ENCODE data around the gene CHST1. TPM values are rescaled to one million over a fixed set of nuclear protein-coding genes. Genes with fewer than 3 reads are reported as not detected.

CHST1 gene
- total RNA-seq, 1 donor: 0.43 TPM

- no peak overlapping the region for H3K4me3 ChIP-seq (ENCODE audit: low read depth, low read length)
- no peak for DNase-seq (ENCODE audit: low read depth)
- TF ChIP-seq, protein P1, sequence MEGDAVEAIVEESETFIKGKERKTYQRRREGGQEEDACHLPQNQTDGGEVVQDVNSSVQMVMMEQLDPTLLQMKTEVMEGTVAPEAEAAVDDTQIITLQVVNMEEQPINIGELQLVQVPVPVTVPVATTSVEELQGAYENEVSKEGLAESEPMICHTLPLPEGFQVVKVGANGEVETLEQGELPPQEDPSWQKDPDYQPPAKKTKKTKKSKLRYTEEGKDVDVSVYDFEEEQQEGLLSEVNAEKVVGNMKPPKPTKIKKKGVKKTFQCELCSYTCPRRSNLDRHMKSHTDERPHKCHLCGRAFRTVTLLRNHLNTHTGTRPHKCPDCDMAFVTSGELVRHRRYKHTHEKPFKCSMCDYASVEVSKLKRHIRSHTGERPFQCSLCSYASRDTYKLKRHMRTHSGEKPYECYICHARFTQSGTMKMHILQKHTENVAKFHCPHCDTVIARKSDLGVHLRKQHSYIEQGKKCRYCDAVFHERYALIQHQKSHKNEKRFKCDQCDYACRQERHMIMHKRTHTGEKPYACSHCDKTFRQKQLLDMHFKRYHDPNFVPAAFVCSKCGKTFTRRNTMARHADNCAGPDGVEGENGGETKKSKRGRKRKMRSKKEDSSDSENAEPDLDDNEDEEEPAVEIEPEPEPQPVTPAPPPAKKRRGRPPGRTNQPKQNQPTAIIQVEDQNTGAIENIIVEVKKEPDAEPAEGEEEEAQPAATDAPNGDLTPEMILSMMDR (IDR thresholded peaks at IDR 0.05; ENCODE audit: insufficient read depth, low read depth, low read length): no peak
Observed at GRCh38 chr11:45702511-45702910, 37.1 kb upstream of the CHST1 start.

DNA sequence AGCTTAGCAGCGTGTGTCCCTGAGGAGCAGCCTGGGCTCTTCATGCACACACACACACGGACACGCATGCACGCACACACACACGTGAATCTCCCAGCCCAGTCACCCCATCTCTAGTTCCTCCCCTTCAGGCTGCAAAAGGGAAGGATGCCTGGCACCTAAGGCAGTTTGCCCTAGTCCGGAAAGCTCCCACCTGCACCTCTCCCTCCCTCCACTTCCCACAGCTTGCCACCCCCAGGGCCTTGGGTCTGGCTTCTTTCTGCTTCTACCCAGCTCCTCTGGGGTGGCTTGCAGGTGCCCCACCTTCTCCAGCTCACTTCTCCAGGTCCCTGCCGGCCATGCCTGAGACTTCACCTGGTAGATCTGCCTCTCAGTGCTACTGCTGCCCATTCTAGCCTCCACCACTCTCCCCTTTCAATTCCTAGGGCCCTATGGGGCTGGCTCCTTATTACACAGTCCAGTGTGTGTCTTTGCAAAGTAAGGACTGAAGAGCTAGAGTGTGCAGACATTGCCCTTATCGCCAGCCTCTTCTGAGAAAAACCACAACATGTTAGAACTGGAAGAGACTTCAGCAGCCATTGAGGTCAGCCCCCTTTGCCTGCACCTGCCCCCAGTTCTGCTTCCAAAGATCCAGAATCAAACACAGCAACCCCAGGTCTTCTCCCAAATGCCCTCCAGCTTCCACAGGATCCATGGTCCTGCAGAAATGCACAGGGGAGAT lies 33.5 kb upstream of the CHST1 start:
- H3K4me3 ChIP-seq (ENCODE audit: low read depth, low read length): no peak overlapping the region
- TF ChIP-seq, protein P1 (IDR thresholded peaks at IDR 0.05; ENCODE audit: insufficient read depth, low read depth, low read length): no peak
- DNase-seq (ENCODE audit: low read depth): no peak

GRCh38 chr11:45692808-45693453 lies 27.5 kb upstream of the CHST1 start:
- no peak overlapping the region for H3K4me3 ChIP-seq (ENCODE audit: low read depth, low read length)
- TF ChIP-seq, protein P1 (IDR thresholded peaks at IDR 0.05; ENCODE audit: insufficient read depth, low read depth, low read length): no peak
- no peak for DNase-seq (ENCODE audit: low read depth)

DNA sequence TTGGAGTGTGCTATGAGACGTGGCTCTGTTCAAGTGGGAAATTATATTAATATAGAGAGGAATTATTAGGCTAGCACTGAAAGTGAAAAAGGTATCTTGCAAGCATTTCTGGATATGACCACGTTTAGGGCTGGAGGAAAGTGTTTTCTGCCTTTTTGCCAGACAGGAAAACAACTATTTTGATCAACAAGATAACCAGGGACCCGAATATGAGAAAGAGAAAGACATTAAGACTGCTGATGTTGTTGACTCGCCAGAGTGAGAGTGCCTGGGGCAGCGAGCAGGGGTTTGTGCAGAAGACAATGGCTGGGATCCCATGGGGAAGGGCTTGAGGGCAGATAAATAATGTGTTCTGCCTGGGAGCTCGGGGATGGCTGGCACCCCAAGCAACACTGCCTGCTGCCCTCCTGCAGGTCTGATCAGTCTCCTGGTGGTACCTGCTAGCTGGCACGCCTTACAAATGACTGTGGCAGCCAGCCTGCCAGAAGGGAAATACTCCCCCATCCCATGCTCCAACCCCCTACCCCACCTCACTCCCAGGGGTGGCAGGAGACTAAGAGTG lies 23.1 kb upstream of the CHST1 start:
- TF ChIP-seq, protein P1 (IDR thresholded peaks at IDR 0.05; ENCODE audit: insufficient read depth, low read depth, low read length): no peak
- no peak overlapping the region for H3K4me3 ChIP-seq (ENCODE audit: low read depth, low read length)
- DNase-seq (ENCODE audit: low read depth): no peak

- H3K4me3 ChIP-seq (ENCODE audit: low read depth, low read length): no peak overlapping the region
- no peak for DNase-seq (ENCODE audit: low read depth)
- TF ChIP-seq, protein P1 (IDR thresholded peaks at IDR 0.05; ENCODE audit: insufficient read depth, low read depth, low read length): no peak
Observed at GRCh38 chr11:45687836-45688235, 22.4 kb upstream of the CHST1 start.

DNA sequence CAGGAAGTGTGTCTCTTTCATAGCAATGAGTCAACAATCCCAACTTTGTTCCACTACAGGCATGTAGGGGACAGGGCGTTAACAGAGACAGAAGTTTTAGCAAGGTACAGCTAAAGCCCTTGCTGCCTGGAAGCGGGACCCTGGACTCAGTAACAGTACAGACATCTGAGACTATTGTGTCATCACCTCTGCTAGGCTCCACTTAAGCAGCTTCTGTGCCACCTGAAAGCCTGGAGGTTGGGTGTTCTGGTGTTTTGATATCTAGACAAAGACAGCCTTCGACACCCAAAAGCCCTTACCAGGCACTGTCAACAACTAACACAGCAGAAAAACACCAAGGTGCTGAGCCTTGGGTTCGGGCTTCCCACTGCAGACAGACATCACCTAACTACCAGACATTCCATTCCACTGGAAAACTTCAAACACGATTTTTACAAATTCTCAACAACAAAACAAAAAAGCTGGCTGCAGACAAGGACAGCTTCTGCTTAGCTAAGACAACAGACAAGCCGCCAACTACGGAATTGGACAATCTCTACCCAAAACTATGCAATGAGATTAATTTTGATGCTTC lies 20.6 kb upstream of the CHST1 start:
- no peak for DNase-seq (ENCODE audit: low read depth)
- TF ChIP-seq, protein P1 (IDR thresholded peaks at IDR 0.05; ENCODE audit: insufficient read depth, low read depth, low read length): no peak

More for the DNA sequence above, 20.6 kb upstream of the CHST1 start:
- no peak overlapping the region for H3K4me3 ChIP-seq (ENCODE audit: low read depth, low read length)
